PC-3 (cell line): ENCODE data around the gene TMEM235. TPM values are rescaled to one million over a fixed set of nuclear protein-coding genes. Genes with fewer than 3 reads are reported as not detected.

Experiments
- ATAC-seq: fragments of 200-7000 bp; cut with Tn5 transposase; 2 replicates; pipeline ENCODE4 v1.9.1; 2020; ENCODE audit warnings: mild to moderate bottlenecking, moderate library complexity
- BruUV-seq: library from RNA; stranded (reverse); fragments of 400-500 nt; replicated peaks from 2 replicates; lab custom pipeline; 2021; lab: Mats Ljungman, UMichigan
- CTCF ChIA-PET: fragments of 300-600 bp; sonication (Branson Sonifier 250); formaldehyde crosslinking; loops from one replicate; lab custom pipeline; 2022; ENCODE audit warnings: antibody characterized with exemption; lab: Charles Lee
- POLR2A ChIA-PET: fragments of 300-600 bp; sonication (Branson Sonifier 250); formaldehyde crosslinking; loops from one replicate; lab custom pipeline; 2022; ENCODE audit warnings: antibody characterized with exemption; ENCODE audit not compliant: unreplicated experiment; lab: Charles Lee
- DNase-seq: peaks from one replicate; pipeline ENCODE4 v3.0.0-alpha.2; 2015
- H2AFZ ChIP-seq: fragments of 300-600 bp; sonication (generic); 2 replicates; pipeline ENCODE4 v1.6.0; 2016; ENCODE audit warnings: antibody characterized with exemption, low read length
- H3F3A ChIP-seq: fragments of 300-600 bp; sonication (generic); one replicate; pipeline ENCODE4 v1.6.0; 2017; ENCODE audit warnings: antibody characterized with exemption, low read length, control low read depth, mild to moderate bottlenecking; ENCODE audit not compliant: unreplicated experiment
- H3K27ac ChIP-seq: fragments of 300-600 bp; sonication (generic); 2 replicates; pipeline ENCODE4 v1.5.1; 2016; ENCODE audit warnings: mild to moderate bottlenecking, low read length
- H3K27me3 ChIP-seq: fragments of 300-600 bp; sonication (generic); 2 replicates; pipeline ENCODE4 v1.6.1; 2016; ENCODE audit warnings: low read length, mixed read lengths
- H3K36me3 ChIP-seq: fragments of 300-600 bp; sonication (generic); 2 replicates; pipeline ENCODE4 v1.6.1; 2016; ENCODE audit warnings: low read depth, mixed run types, low read length, mixed read lengths
- H3K4me1 ChIP-seq: fragments of 300-600 bp; sonication (generic); 2 replicates; pipeline ENCODE4 v1.5.1; 2016; ENCODE audit warnings: low read length; ENCODE audit not compliant: insufficient read depth
- H3K4me2 ChIP-seq: fragments of 300-600 bp; sonication (generic); 2 replicates; pipeline ENCODE4 v1.6.0; 2016; ENCODE audit warnings: low read length
- H3K4me3 ChIP-seq: fragments of 300-600 bp; sonication (generic); 2 replicates; pipeline ENCODE4 v1.5.1; 2016; ENCODE audit warnings: mild to moderate bottlenecking, low read length, mixed read lengths
- H3K79me2 ChIP-seq: fragments of 300-600 bp; sonication (generic); 2 replicates; pipeline ENCODE4 v1.6.1; 2017; ENCODE audit warnings: low read length, mixed read lengths
- H3K9ac ChIP-seq: fragments of 300-600 bp; sonication (generic); 2 replicates; pipeline ENCODE4 v1.6.0; 2016; ENCODE audit warnings: mild to moderate bottlenecking, low read length
- H3K9me2 ChIP-seq: fragments of 300-600 bp; sonication (generic); replicated peaks from 2 replicates; pipeline ENCODE4 v1.6.1; 2016; ENCODE audit warnings: mixed run types, low read length, mixed read lengths
- H3K9me3 ChIP-seq: fragments of 300-600 bp; sonication (generic); 2 replicates; pipeline ENCODE4 v1.6.1; 2016; ENCODE audit warnings: low read length, mixed read lengths
- H4K20me1 ChIP-seq: fragments of 300-600 bp; sonication (generic); 2 replicates; pipeline ENCODE4 v1.6.1; 2016; ENCODE audit warnings: low read length, mixed read lengths
- CTCF ChIP-seq: fragments of 300-600 bp; sonication (generic); conservative IDR thresholded peaks from 2 replicates; pipeline ENCODE4 v1.5.1; 2017; ENCODE audit warnings: antibody characterized with exemption, low read depth, mild to moderate bottlenecking, low read length
- EZH2 ChIP-seq: fragments of 300-600 bp; sonication (generic); IDR thresholded peaks from one replicate; pipeline ENCODE4 v1.6.1; 2017; ENCODE audit warnings: antibody characterized with exemption, mild to moderate bottlenecking, low read length; ENCODE audit not compliant: unreplicated experiment
- EZH2phosphoT487 ChIP-seq: fragments of 300-600 bp; sonication (generic); IDR thresholded peaks from 2 replicates; pipeline ENCODE4 v1.6.1; 2018; ENCODE audit warnings: mild to moderate bottlenecking, antibody characterized with exemption, low read length, borderline replicate concordance
- intact Hi-C: fragments of 100-400 bp; cut with micrococcal nuclease; formaldehyde crosslinking; loops from 2 replicates; pipeline ENCODE4 v1.9.0; 2023
- total RNA-seq: library from RNA; depleted of rRNA; stranded (reverse); fragments of >200 nt; gene quantifications from 2 replicates; pipeline ENCODE4 v1.2.3, GENCODE V29; 2014

TMEM235 gene
- total RNA-seq, 1 experiment from 2014 or later = not detected

DNA sequence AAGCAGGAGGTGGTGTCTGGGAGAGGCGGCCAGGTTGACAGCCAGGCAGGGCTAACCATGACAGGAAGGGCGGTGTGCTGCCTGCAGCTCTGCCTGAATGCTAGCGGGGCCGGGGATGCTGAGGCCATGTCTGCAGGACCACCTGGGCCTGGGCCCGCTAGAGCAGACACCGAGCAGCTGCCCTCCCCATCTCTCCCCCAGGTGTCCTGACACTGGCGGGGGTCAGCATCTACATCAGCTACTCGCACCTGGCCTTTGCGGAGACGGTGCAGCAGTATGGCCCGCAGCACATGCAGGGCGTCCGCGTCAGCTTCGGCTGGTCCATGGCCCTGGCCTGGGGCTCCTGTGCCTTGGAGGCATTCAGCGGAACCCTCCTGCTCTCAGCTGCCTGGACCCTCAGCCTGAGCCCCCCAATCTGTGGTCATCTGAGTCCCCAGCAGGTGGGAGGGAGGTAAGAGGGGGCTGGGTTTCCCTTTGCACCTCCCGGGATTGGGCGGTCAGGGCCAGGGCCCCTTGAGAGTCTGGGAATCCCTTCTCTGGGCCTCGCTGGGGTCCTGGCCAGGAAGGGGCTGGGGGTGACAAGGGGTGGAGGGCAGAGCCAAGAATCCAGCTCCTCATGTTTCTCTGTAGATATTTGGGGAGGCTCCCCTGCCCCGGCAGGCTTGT is 7.5 kb downstream of the TMEM235 start:
- no peak for ATAC-seq
- POLR2A ChIA-PET = no interaction called here

GRCh38 chr17:78239489-78239931 is 8.1 kb downstream of the TMEM235 start:
- H3K27me3 ChIP-seq = no peaks in the 10 kb centered on the region
- H3K9me2 ChIP-seq = no peaks in the 10 kb centered on the region
- no peaks in the 10 kb centered on the region for H3F3A ChIP-seq
- no peak overlapping the region for H2AFZ ChIP-seq
- TF ChIP-seq CTCF = no peak
- TF ChIP-seq EZH2phosphoT487 = no peak
- no peak for TF ChIP-seq EZH2
- intact Hi-C loops = no loop called here
- BruUV-seq = no TSS peak
- H3K9ac ChIP-seq = no peak overlapping the region
- H3K4me3 ChIP-seq = no peak overlapping the region
- no peaks in the 10 kb centered on the region for H4K20me1 ChIP-seq
- H3K4me2 ChIP-seq = no peak overlapping the region
- H3K27ac ChIP-seq = no peak overlapping the region
- ATAC-seq (no peak), DNase-seq (no peak)
- ChIA-PET POLR2A (no interaction called here), CTCF (no interaction called here)
- no peaks in the 10 kb centered on the region for H3K79me2 ChIP-seq
- H3K9me3 ChIP-seq = no peaks in the 10 kb centered on the region
- H3K4me1 ChIP-seq = peaks cover 13% of the 10 kb centered on the region
- H3K36me3 ChIP-seq = no peaks in the 10 kb centered on the region

More for the DNA sequence above, 7.5 kb downstream of the TMEM235 start:
- Histone ChIP-seq H3K27ac (no peak overlapping the region), H3K27me3 (no peaks in the 10 kb centered on the region), H3K36me3 (no peaks in the 10 kb centered on the region), H3K9me2 (no peaks in the 10 kb centered on the region), H2AFZ (no peak overlapping the region), H4K20me1 (no peaks in the 10 kb centered on the region), H3K4me3 (no peak overlapping the region), H3K4me2 (no peak overlapping the region), H3K79me2 (no peaks in the 10 kb centered on the region), H3K9ac (no peak overlapping the region), H3F3A (no peaks in the 10 kb centered on the region), H3K4me1 (peaks cover 13% of the 10 kb centered on the region), H3K9me3 (no peaks in the 10 kb centered on the region)
- intact Hi-C loops = no loop called here
- no TSS peak for BruUV-seq
- CTCF ChIA-PET = no interaction called here
- DNase-seq = no peak
- TF ChIP-seq EZH2phosphoT487 = no peak
- TF ChIP-seq CTCF = no peak
- TF ChIP-seq EZH2 = no peak

GRCh38 chr17:78240012-78240655 is 8.7 kb downstream of the TMEM235 start:
- no peak for ATAC-seq
- ChIA-PET CTCF (no interaction called here), POLR2A (no interaction called here)
- DNase-seq = no peak
- Histone ChIP-seq H3K9me3 (no peaks in the 10 kb centered on the region), H3K36me3 (no peaks in the 10 kb centered on the region), H3K9ac (no peak overlapping the region), H2AFZ (no peak overlapping the region), H4K20me1 (no peaks in the 10 kb centered on the region), H3K27me3 (no peaks in the 10 kb centered on the region), H3F3A (no peaks in the 10 kb centered on the region), H3K79me2 (no peaks in the 10 kb centered on the region), H3K4me2 (no peak overlapping the region), H3K9me2 (no peaks in the 10 kb centered on the region), H3K4me1 (peaks cover 13% of the 10 kb centered on the region), H3K4me3 (no peak overlapping the region), H3K27ac (no peak overlapping the region)
- no TSS peak for BruUV-seq
- no peak for TF ChIP-seq CTCF
- no peak for TF ChIP-seq EZH2phosphoT487
- no peak for TF ChIP-seq EZH2
- intact Hi-C loops = no loop called here
